ENCODE data around the gene TMEM145.

Gene TMEM145

DNA sequence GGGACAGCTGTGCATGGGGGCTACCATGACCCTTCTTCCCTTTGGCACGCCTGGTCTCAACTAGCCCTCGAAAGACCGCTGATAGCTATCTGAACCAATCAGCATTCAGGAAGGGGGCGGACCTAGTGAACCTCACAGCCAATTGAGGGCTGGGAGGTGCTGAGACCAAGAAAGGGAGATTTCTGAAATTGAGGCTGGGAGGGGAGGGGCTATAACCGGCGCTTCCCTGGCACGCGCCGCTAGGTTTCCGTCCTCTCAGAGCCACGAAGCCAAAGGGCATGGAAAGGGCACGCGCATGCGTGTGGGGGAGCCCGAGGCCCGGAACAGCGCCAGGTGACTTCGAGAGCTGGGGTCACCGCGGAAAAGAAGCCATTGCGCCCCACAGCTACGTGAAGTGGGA, 6.5 kb upstream of the TMEM145 start:
- no peak for TF ChIP-seq CEBPB (IDR thresholded peaks at IDR 0.05)
- TF ChIP-seq, protein P1, sequence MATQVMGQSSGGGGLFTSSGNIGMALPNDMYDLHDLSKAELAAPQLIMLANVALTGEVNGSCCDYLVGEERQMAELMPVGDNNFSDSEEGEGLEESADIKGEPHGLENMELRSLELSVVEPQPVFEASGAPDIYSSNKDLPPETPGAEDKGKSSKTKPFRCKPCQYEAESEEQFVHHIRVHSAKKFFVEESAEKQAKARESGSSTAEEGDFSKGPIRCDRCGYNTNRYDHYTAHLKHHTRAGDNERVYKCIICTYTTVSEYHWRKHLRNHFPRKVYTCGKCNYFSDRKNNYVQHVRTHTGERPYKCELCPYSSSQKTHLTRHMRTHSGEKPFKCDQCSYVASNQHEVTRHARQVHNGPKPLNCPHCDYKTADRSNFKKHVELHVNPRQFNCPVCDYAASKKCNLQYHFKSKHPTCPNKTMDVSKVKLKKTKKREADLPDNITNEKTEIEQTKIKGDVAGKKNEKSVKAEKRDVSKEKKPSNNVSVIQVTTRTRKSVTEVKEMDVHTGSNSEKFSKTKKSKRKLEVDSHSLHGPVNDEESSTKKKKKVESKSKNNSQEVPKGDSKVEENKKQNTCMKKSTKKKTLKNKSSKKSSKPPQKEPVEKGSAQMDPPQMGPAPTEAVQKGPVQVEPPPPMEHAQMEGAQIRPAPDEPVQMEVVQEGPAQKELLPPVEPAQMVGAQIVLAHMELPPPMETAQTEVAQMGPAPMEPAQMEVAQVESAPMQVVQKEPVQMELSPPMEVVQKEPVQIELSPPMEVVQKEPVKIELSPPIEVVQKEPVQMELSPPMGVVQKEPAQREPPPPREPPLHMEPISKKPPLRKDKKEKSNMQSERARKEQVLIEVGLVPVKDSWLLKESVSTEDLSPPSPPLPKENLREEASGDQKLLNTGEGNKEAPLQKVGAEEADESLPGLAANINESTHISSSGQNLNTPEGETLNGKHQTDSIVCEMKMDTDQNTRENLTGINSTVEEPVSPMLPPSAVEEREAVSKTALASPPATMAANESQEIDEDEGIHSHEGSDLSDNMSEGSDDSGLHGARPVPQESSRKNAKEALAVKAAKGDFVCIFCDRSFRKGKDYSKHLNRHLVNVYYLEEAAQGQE (IDR thresholded peaks at IDR 0.05; ENCODE audit: low read depth): no peak
- TF ChIP-seq TEAD4 (IDR thresholded peaks at IDR 0.05): no peak
- TF ChIP-seq, protein P2, sequence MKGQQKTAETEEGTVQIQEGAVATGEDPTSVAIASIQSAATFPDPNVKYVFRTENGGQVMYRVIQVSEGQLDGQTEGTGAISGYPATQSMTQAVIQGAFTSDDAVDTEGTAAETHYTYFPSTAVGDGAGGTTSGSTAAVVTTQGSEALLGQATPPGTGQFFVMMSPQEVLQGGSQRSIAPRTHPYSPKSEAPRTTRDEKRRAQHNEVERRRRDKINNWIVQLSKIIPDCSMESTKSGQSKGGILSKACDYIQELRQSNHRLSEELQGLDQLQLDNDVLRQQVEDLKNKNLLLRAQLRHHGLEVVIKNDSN (IDR thresholded peaks at IDR 0.05): no peak
- TF ChIP-seq CREB1 (IDR thresholded peaks at IDR 0.05; ENCODE audit: low read depth): no peak
- TF ChIP-seq TAF1 (IDR thresholded peaks at IDR 0.05; ENCODE audit: low read depth): no peak
- no peak for TF ChIP-seq TCF12 (IDR thresholded peaks at IDR 0.05; ENCODE audit: low read depth)
- TF ChIP-seq FOXM1 (IDR thresholded peaks at IDR 0.05; ENCODE audit: borderline replicate concordance, low read depth): no peak
- no peak for TF ChIP-seq RAD21 (IDR thresholded peaks at IDR 0.05; ENCODE audit: low read depth)
- TF ChIP-seq NFIC (IDR thresholded peaks at IDR 0.05): no peak
- no peak for TF ChIP-seq ZBTB7A (IDR thresholded peaks at IDR 0.05; ENCODE audit: low read depth)
- TF ChIP-seq EGR1 (IDR thresholded peaks at IDR 0.05): no peak
- TF ChIP-seq YY1 (IDR thresholded peaks at IDR 0.05; ENCODE audit: low read depth): no peak
- TF ChIP-seq EP300 (IDR thresholded peaks at IDR 0.05; ENCODE audit: borderline replicate concordance): no peak
- TF ChIP-seq, protein P3, sequence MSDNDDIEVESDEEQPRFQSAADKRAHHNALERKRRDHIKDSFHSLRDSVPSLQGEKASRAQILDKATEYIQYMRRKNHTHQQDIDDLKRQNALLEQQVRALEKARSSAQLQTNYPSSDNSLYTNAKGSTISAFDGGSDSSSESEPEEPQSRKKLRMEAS (IDR thresholded peaks at IDR 0.05): no peak

DNA sequence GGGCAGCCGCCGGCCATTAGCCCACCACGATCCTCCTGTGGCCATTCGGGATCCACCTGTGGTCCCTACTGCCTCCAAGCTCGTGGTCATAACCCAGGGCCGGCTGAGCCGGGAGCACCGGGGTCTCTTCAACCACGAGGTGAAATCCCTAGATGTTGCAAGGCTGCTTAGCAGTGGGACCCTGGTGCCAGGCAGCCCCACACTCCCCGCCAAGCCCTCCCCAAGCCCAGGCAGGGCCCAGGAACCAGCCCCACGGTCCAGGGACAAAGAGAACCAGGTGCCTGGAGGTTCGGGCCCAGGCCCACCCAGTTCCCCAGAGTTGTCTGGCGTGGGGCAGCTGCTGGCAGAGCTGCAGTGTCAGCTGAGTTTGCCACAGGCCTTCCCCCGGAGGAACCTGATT, 3.4 kb upstream of the TMEM145 start:
- TF ChIP-seq YY1 (IDR thresholded peaks at IDR 0.05; ENCODE audit: low read depth): no peak
- no peak for TF ChIP-seq TCF12 (IDR thresholded peaks at IDR 0.05; ENCODE audit: low read depth)
- TF ChIP-seq, protein P3 (IDR thresholded peaks at IDR 0.05): no peak
- TF ChIP-seq, protein P1 (IDR thresholded peaks at IDR 0.05; ENCODE audit: low read depth): no peak
- no peak for TF ChIP-seq CREB1 (IDR thresholded peaks at IDR 0.05; ENCODE audit: low read depth)
- TF ChIP-seq CEBPB (IDR thresholded peaks at IDR 0.05): no peak

DNA sequence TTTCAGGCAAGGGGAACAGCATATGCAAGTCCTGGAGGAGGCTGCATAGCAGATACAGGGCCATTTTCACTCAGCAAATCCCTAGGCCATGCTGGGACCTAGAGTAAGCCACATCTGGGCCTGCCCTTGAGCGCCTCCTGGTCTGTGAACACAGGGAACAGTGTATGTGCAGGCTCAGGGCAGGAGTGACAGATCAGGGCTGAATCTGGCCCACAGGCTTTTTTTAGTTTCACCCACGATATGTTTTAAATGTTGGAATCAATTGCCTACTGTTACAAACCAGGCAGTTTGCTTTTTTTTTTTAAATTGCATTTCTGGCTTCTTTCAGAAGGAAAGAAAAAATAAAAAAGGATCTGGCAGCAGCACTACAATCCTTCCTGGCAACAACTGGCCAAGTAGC, 1.5 kb upstream of the TMEM145 start:
- TF ChIP-seq, protein P1 (IDR thresholded peaks at IDR 0.05; ENCODE audit: low read depth): no peak
- no peak for TF ChIP-seq TAF1 (IDR thresholded peaks at IDR 0.05; ENCODE audit: low read depth)
- no peak for TF ChIP-seq RAD21 (IDR thresholded peaks at IDR 0.05; ENCODE audit: low read depth)
- TF ChIP-seq, protein P3 (IDR thresholded peaks at IDR 0.05): no peak
- no peak for TF ChIP-seq CREB1 (IDR thresholded peaks at IDR 0.05; ENCODE audit: low read depth)
- no peak for TF ChIP-seq EP300 (IDR thresholded peaks at IDR 0.05; ENCODE audit: borderline replicate concordance)
- no peak for TF ChIP-seq FOXM1 (IDR thresholded peaks at IDR 0.05; ENCODE audit: borderline replicate concordance, low read depth)
- TF ChIP-seq EGR1 (IDR thresholded peaks at IDR 0.05): no peak
- TF ChIP-seq, protein P2 (IDR thresholded peaks at IDR 0.05): no peak
- TF ChIP-seq CEBPB (IDR thresholded peaks at IDR 0.05): no peak
- no peak for TF ChIP-seq TEAD4 (IDR thresholded peaks at IDR 0.05)
- no peak for TF ChIP-seq ZBTB7A (IDR thresholded peaks at IDR 0.05; ENCODE audit: low read depth)
- no peak for TF ChIP-seq NFIC (IDR thresholded peaks at IDR 0.05)
- TF ChIP-seq YY1 (IDR thresholded peaks at IDR 0.05; ENCODE audit: low read depth): no peak
- no peak for TF ChIP-seq TCF12 (IDR thresholded peaks at IDR 0.05; ENCODE audit: low read depth)

DNA sequence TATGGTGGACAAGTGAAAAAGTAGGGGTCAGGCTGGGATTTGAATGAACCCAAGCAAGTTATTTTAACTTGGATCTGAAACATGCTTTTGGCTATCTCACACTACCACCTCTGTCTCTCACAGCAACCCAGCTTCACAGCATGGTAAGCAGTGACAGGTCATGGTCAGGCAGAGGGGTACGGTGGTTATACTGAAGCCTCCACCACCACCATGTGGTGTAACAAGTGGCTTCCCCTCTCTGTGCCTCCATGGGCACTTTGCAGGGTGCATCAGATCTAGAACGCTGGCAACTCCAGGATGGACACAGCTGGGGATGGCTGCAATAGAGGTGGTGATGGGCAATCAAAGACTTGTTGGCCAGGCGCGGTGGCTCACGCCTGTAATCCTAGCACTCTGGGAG, 739 bp upstream of the TMEM145 start:
- no peak for TF ChIP-seq FOXM1 (IDR thresholded peaks at IDR 0.05; ENCODE audit: borderline replicate concordance, low read depth)
- no peak for TF ChIP-seq TEAD4 (IDR thresholded peaks at IDR 0.05)
- TF ChIP-seq, protein P3 (IDR thresholded peaks at IDR 0.05): no peak
- no peak for TF ChIP-seq TAF1 (IDR thresholded peaks at IDR 0.05; ENCODE audit: low read depth)
- TF ChIP-seq EGR1 (IDR thresholded peaks at IDR 0.05): no peak
- TF ChIP-seq CEBPB (IDR thresholded peaks at IDR 0.05): no peak
- no peak for TF ChIP-seq CREB1 (IDR thresholded peaks at IDR 0.05; ENCODE audit: low read depth)
- TF ChIP-seq, protein P2 (IDR thresholded peaks at IDR 0.05): no peak
- no peak for TF ChIP-seq NFIC (IDR thresholded peaks at IDR 0.05)
- no peak for TF ChIP-seq TCF12 (IDR thresholded peaks at IDR 0.05; ENCODE audit: low read depth)
- no peak for TF ChIP-seq ZBTB7A (IDR thresholded peaks at IDR 0.05; ENCODE audit: low read depth)
